Testis (tissue), 3 donors: ENCODE measurements around the gene SH3GL1. TPM values are rescaled to one million over a fixed set of nuclear protein-coding genes. Genes with fewer than 3 reads are reported as not detected.

Experiments used
- DNase-seq: peaks from one replicate; pipeline ENCODE4 v3.0.0-alpha.2; 2019
- H3K27ac ChIP-seq, 2 donors: fragments of 200-600 bp; sonication (generic); one replicate each; pipeline ENCODE4 v1.5.1; 2019
- H3K27me3 ChIP-seq: fragments of 200-600 bp; sonication (generic); one replicate; pipeline ENCODE4 v1.5.1; 2019
- H3K36me3 ChIP-seq: fragments of 200-600 bp; sonication (generic); one replicate; pipeline ENCODE4 v1.5.1; 2017; ENCODE audit warnings: low read depth; ENCODE audit errors: missing control alignments
- H3K4me1 ChIP-seq: fragments of 200-600 bp; sonication (generic); one replicate; pipeline ENCODE4 v1.5.1; 2019
- H3K4me3 ChIP-seq, 2 donors: fragments of 200-600 bp; sonication (generic); one replicate each; pipeline ENCODE4 v1.5.1; 2017 to 2019
- H3K9me3 ChIP-seq: fragments of 200-600 bp; sonication (generic); one replicate; pipeline ENCODE4 v1.5.1; 2017
- CTCF ChIP-seq, 3 experiments: fragments of 450-650 bp in 2 of 3; fragments of 200-600 bp in 1 of 3; sonication (generic) in 1 of 3; IDR thresholded peaks; one replicate each; pipeline ENCODE4 v1.5.1; 2016 to 2019; ENCODE audit warnings: antibody characterized with exemption in 3 of 3, mild to moderate bottlenecking in 2 of 3, moderate library complexity in 1 of 3
- POLR2A ChIP-seq: fragments of 450-650 bp; IDR thresholded peaks from one replicate; pipeline ENCODE4 v1.6.1; 2017; ENCODE audit warnings: antibody characterized with exemption, mild to moderate bottlenecking, moderate library complexity
- WGBS, 2 donors: methylation state at CpG; one replicate each; pipeline ENCODE4 v1.1.5; 2018; 5-methylcytosine and 5-hydroxymethylcytosine counted together
- intact Hi-C: fragments of 100-400 bp; cut with DNase I; formaldehyde crosslinking; loops from one replicate; pipeline ENCODE4 v1.15.1; 2023; ENCODE audit warnings: low total_unique reads
- polyA plus RNA-seq: library from polyadenylated mRNA; stranded (reverse); fragments of 350-450 nt; fragmentation: Illumina TruSeq; extraction: RNeasy Lipid Tissue Mini Kit (QIAGEN cat#74804); gene quantifications from one replicate; pipeline ENCODE4 v1.2.3, GENCODE V29; 2014; ENCODE audit warnings: low read depth, low replicate concordance; ENCODE audit not compliant: insufficient read depth
- total RNA-seq, 2 donors: library from RNA; depleted of rRNA; stranded (reverse); fragments of >200 nt; gene quantifications; one replicate each; pipeline ENCODE4 v1.2.3, GENCODE V29; 2016

Gene SH3GL1
- total and polyA plus RNA-seq, 3 donors from 2014 or later, result 41.6 to 53.4 (median 47.3) TPM

GRCh38 chr19:4443966-4444764 lies 43.8 kb upstream of the SH3GL1 start:
- no peak overlapping the region for H3K4me3 ChIP-seq
- H3K4me1 ChIP-seq, result peaks cover 11% of the 10 kb centered on the region
- no peak for TF ChIP-seq POLR2A
- no peak for TF ChIP-seq CTCF (IDR thresholded peaks at IDR 0.05)
- no peak overlapping the region for H3K27ac ChIP-seq
- H3K9me3 ChIP-seq, result no peaks in the 10 kb centered on the region
- 73 to 83% methylated on average over 7 to 18 of the region's 20 CpGs for WGBS, 2 donors
- intact Hi-C loops, result no loop called here
- no peaks in the 10 kb centered on the region for H3K36me3 ChIP-seq
- H3K27me3 ChIP-seq, result no peaks in the 10 kb centered on the region
- no peak for DNase-seq

GRCh38 chr19:4443188-4443587 lies 42.8 kb upstream of the SH3GL1 start:
- H3K9me3 ChIP-seq, result no peaks in the 10 kb centered on the region
- H3K4me1 ChIP-seq, result peaks cover 11% of the 10 kb centered on the region
- H3K4me3 ChIP-seq, result no peak overlapping the region
- no peak for TF ChIP-seq POLR2A
- no peak for TF ChIP-seq CTCF (IDR thresholded peaks at IDR 0.05)
- H3K36me3 ChIP-seq, result no peaks in the 10 kb centered on the region
- DNase-seq, result no peak
- WGBS, 2 donors, result 90 to 94% methylated on average over 12 to 15 of the region's 15 CpGs
- no peak overlapping the region for H3K27ac ChIP-seq
- intact Hi-C loops, result no loop called here
- H3K27me3 ChIP-seq, result no peaks in the 10 kb centered on the region

- no peak for DNase-seq
- no peak overlapping the region for H3K27ac ChIP-seq
- peaks cover 11% of the 10 kb centered on the region for H3K4me1 ChIP-seq
- 83 to 87% methylated on average over 8 to 10 of the region's 10 CpGs for WGBS, 2 donors
- intact Hi-C loops, result no loop called here
- H3K36me3 ChIP-seq, result no peaks in the 10 kb centered on the region
- TF ChIP-seq CTCF (IDR thresholded peaks at IDR 0.05) (no peak), POLR2A (no peak)
- H3K4me3 ChIP-seq, result no peak overlapping the region
- no peaks in the 10 kb centered on the region for H3K27me3 ChIP-seq
- no peaks in the 10 kb centered on the region for H3K9me3 ChIP-seq
These were observed 42.4 kb upstream of the SH3GL1 start for GRCh38 chr19:4442819-4443146.

GRCh38 chr19:4441994-4442818 lies 41.9 kb upstream of the SH3GL1 start:
- Histone ChIP-seq H3K27me3 (no peaks in the 10 kb centered on the region), H3K9me3 (no peaks in the 10 kb centered on the region), H3K36me3 (no peaks in the 10 kb centered on the region), H3K27ac (no peak overlapping the region), H3K4me1 (peaks cover 11% of the 10 kb centered on the region), H3K4me3 (no peak overlapping the region)
- TF ChIP-seq CTCF (IDR thresholded peaks at IDR 0.05) (no peak), POLR2A (no peak)
- WGBS, 2 donors, result 61 to 73% methylated on average over 15 to 22 of the region's 22 CpGs
- intact Hi-C loops, result no loop called here
- no peak for DNase-seq
